Tibial nerve (tissue), 4 donors: ENCODE results near the gene ARHGAP35.

ENCODE experiments used
- EP300 ChIP-seq, 2 donors: sonication (generic); formaldehyde crosslinking; IDR thresholded peaks; one replicate each; pipeline ENCODE4 v1.6.1; 2017; ENCODE audit warnings: antibody characterized with exemption in 2 of 2, mild to moderate bottlenecking in 1 of 2
- POLR2A ChIP-seq, 2 donors: fragments of 450-650 bp; IDR thresholded peaks; one replicate each; pipeline ENCODE4 v1.6.1; 2017; ENCODE audit warnings: antibody characterized with exemption in 2 of 2, mild to moderate bottlenecking in 2 of 2, moderate library complexity in 2 of 2
- TF ChIP-seq, protein P1 (sequence below), 5 experiments: fragments of 200-600 bp in 3 of 5; fragments of 450-650 bp in 2 of 5; sonication (generic) in 3 of 5; IDR thresholded peaks; one replicate each; pipeline ENCODE4 v1.5.1; 2016 to 2019; ENCODE audit warnings: antibody characterized with exemption in 5 of 5, mild to moderate bottlenecking in 3 of 5, moderate library complexity in 2 of 5

DNA sequence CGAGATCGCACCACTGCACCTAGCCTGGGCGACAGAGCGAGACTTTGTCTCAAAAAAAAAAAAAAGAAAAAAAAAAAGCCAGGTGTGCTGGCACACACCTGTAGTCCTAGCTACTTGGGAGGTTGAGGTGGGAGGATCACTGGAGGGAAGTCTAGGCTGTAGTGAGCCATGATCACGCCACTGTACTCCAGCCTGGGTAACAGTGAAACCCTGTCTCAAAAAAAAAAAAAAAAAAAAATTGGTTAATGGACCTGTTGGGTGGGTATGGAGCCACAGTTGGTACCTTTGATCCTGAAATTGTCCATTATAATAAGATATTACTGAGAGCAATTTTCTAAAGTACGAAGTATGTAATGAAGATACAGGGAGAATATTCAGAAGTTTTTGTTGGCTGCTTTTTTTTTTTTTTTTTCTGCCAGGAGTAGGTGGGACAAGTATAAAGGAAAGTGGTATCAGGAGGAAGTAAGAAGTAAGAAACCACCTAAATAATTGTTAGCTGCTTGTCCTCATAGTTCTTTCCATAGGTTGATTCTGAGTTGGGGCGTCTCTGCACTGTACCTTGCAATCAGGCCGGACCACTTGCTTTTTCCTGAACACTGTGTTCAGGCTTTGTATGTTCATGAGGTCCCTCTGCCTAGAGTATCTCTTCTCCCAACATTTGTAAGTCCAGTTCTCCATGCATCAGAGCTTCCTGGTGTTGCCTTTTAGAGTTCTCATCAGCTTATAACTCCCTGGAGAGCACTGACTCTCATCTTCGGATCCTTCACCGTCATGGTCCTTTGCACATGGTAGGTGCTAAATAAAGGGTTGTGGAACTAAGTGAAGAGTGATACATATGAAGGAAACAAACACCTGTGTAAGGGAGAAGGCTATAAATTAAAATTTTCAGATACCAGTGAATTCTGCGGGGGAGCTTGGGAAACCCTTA is 31.7 kb downstream of the ARHGAP35 start:
- TF ChIP-seq EP300 (IDR thresholded peaks at IDR 0.05) (no peak), POLR2A (IDR thresholded peaks at IDR 0.05) (no peak)
- TF ChIP-seq, protein P1, sequence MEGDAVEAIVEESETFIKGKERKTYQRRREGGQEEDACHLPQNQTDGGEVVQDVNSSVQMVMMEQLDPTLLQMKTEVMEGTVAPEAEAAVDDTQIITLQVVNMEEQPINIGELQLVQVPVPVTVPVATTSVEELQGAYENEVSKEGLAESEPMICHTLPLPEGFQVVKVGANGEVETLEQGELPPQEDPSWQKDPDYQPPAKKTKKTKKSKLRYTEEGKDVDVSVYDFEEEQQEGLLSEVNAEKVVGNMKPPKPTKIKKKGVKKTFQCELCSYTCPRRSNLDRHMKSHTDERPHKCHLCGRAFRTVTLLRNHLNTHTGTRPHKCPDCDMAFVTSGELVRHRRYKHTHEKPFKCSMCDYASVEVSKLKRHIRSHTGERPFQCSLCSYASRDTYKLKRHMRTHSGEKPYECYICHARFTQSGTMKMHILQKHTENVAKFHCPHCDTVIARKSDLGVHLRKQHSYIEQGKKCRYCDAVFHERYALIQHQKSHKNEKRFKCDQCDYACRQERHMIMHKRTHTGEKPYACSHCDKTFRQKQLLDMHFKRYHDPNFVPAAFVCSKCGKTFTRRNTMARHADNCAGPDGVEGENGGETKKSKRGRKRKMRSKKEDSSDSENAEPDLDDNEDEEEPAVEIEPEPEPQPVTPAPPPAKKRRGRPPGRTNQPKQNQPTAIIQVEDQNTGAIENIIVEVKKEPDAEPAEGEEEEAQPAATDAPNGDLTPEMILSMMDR (IDR thresholded peaks at IDR 0.05): no peak
